SU-DHL-6 (cell line): ENCODE data around the gene ARID5A.

Experiments used
- H2AFZ ChIP-seq: fragments of 200-600 bp; sonication (generic); 2 replicates; pipeline ENCODE4 v1.6.1; 2014; ENCODE audit warnings: low read depth, mild to moderate bottlenecking, moderate library complexity, mixed read lengths, antibody characterized with exemption, low read length; ENCODE audit not compliant: severe bottlenecking
- H3F3A ChIP-seq: fragments of 200-600 bp; shearing (Covaris generic); 2 replicates; pipeline ENCODE4 v1.6.0; 2016; ENCODE audit warnings: antibody characterized with exemption, mild to moderate bottlenecking; ENCODE audit not compliant: insufficient read depth
- H3K27ac ChIP-seq: fragments of 200-600 bp; sonication (generic); 2 replicates; pipeline ENCODE4 v1.5.1; 2016; ENCODE audit warnings: low read depth, mild to moderate bottlenecking, low read length, moderate library complexity, mixed read lengths
- H3K27me3 ChIP-seq: fragments of 200-600 bp; sonication (generic), shearing (Covaris generic); 2 replicates; pipeline ENCODE4 v1.6.0; 2014; ENCODE audit warnings: mild to moderate bottlenecking, low read length
- H3K36me3 ChIP-seq: fragments of 200-600 bp; sonication (generic); 2 replicates; pipeline ENCODE4 v1.6.1; 2014; ENCODE audit warnings: mild to moderate bottlenecking, low read length, mixed read lengths
- H3K4me2 ChIP-seq: fragments of 300-600, 200-600 bp; shearing (Covaris generic), sonication (generic); 2 replicates; pipeline ENCODE4 v1.6.0; 2014; ENCODE audit warnings: low read length, low read depth, mild to moderate bottlenecking; ENCODE audit not compliant: poor library complexity, severe bottlenecking
- H3K4me3 ChIP-seq: fragments of 200-600 bp; sonication (generic); 2 replicates; pipeline ENCODE4 v1.5.1; 2014; ENCODE audit warnings: antibody characterized with exemption, low read length, mild to moderate bottlenecking, mixed read lengths; ENCODE audit not compliant: insufficient read depth, poor library complexity, severe bottlenecking
- H3K79me2 ChIP-seq: fragments of 200-600 bp; sonication (generic); 2 replicates; pipeline ENCODE4 v1.6.1; 2014; ENCODE audit warnings: mild to moderate bottlenecking, low read length, moderate library complexity; ENCODE audit not compliant: insufficient read depth
- H3K9ac ChIP-seq: fragments of 200-600 bp; sonication (generic); 2 replicates; pipeline ENCODE4 v1.7.0; 2014; ENCODE audit warnings: mild to moderate bottlenecking, low read length
- H3K9me2 ChIP-seq: fragments of 200-600 bp; sonication (generic); replicated peaks from 2 replicates; pipeline ENCODE4 v1.6.1; 2014; ENCODE audit warnings: low read length; ENCODE audit not compliant: insufficient read depth
- H3K9me3 ChIP-seq: fragments of 200-600 bp; sonication (generic); 2 replicates; pipeline ENCODE4 v1.6.1; 2014; ENCODE audit warnings: low read length, mixed read lengths; ENCODE audit not compliant: insufficient read depth
- H4K20me1 ChIP-seq: fragments of 200-600 bp; sonication (generic); 2 replicates; pipeline ENCODE4 v1.6.1; 2014; ENCODE audit warnings: low read depth, mild to moderate bottlenecking, antibody characterized with exemption, low read length, moderate library complexity, mixed read lengths
- CTCF ChIP-seq: fragments of 200-600 bp; sonication (generic); IDR thresholded peaks from one replicate; pipeline ENCODE4 v1.5.1; 2017; ENCODE audit warnings: antibody characterized with exemption, mild to moderate bottlenecking, low read length, moderate library complexity; ENCODE audit not compliant: insufficient read depth, poor library complexity, severe bottlenecking
- EZH2phosphoT487 ChIP-seq: fragments of 200-600 bp; sonication (generic), shearing (Covaris generic); conservative IDR thresholded peaks from 2 replicates; pipeline ENCODE4 v1.6.1; 2018; ENCODE audit warnings: mild to moderate bottlenecking, antibody characterized with exemption, low read length, moderate library complexity, mixed read lengths

Gene ARID5A

GRCh38 chr2:96536445-96537065 is at the start of gene ARID5A:
Gene ARID5A, plus strand, starts transcription at chr2:96536752. Its CDS starts 75 bp downstream, at chr2:96536827.
- Histone ChIP-seq H3K9ac (peak within 1 kb of the TSS; percentile 73), H3K9me2 (no peaks in the 10 kb centered on the region), H2AFZ (peak within 1 kb of the TSS; percentile 76), H3K27me3 (no peaks in the 10 kb centered on the region), H3K4me3 (peak within 1 kb of the TSS; percentile 81), H3K36me3 (no peaks in the 10 kb centered on the region), H3K4me2 (peak within 1 kb of the TSS; percentile 65), H4K20me1 (peaks cover 6% of the 10 kb centered on the region; the same call in 1 of the 2 replicates), H3K9me3 (no peaks in the 10 kb centered on the region), H3F3A (no peaks in the 10 kb centered on the region), H3K79me2 (no peaks in the 10 kb centered on the region), H3K27ac (peak within 1 kb of the TSS; percentile 65)
- no peak for TF ChIP-seq EZH2phosphoT487
- TF ChIP-seq CTCF, result no peak

DNA sequence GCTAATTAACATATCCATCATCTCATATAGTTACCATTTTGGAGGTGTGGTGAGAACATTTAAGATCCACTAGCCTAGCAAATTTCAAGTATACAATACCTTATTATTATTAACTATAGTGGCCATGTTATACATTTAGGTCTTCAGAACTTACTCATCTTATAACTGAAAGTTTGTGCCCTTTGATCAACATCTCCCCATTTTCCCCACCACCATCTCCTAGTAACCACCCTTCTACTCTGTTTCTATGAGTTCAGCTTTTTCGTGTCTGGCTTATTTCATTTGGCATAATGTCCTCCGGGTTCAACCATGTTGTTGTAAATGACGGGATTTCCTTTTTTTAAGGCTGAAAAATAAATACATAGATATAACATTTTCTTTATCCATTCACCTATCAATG is 47.3 kb upstream of the ARID5A start:
- Histone ChIP-seq H3K27me3 (no peaks in the 10 kb centered on the region), H3K9ac (no peak overlapping the region), H3K9me3 (no peaks in the 10 kb centered on the region), H3K9me2 (no peaks in the 10 kb centered on the region), H3K27ac (no peak overlapping the region), H3F3A (no peaks in the 10 kb centered on the region), H3K4me3 (no peak overlapping the region), H3K36me3 (no peaks in the 10 kb centered on the region), H4K20me1 (no peaks in the 10 kb centered on the region), H3K79me2 (no peaks in the 10 kb centered on the region), H3K4me2 (no peak overlapping the region), H2AFZ (no peak overlapping the region)
- TF ChIP-seq EZH2phosphoT487, result no peak
- TF ChIP-seq CTCF, result no peak

DNA sequence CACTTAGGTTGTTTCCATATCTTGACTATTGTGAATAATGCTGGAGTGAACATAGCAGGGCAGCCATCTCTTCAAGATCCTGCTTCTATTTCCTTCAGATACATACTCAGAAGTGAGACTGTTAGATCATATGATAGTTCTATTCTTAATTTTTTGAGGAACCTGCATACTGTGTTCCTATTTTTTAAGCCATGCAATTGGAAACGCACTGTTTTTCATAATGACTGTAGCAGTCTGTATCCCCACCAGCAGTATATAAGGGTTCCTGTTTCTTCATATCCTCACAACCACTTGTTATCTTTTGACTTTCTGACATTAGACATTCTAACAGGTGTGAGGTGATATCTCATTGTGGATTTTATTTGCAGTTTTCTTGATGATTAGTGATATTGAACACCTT is 46.9 kb upstream of the ARID5A start:
- TF ChIP-seq CTCF (no peak), EZH2phosphoT487 (no peak)
- H3K79me2 ChIP-seq, result no peaks in the 10 kb centered on the region
- H2AFZ ChIP-seq, result no peak overlapping the region
- H3K4me3 ChIP-seq, result no peak overlapping the region
- no peaks in the 10 kb centered on the region for H3F3A ChIP-seq
- H3K9me3 ChIP-seq, result no peaks in the 10 kb centered on the region
- H3K36me3 ChIP-seq, result no peaks in the 10 kb centered on the region
- H3K9ac ChIP-seq, result no peak overlapping the region
- no peak overlapping the region for H3K4me2 ChIP-seq
- H3K27me3 ChIP-seq, result no peaks in the 10 kb centered on the region
- no peak overlapping the region for H3K27ac ChIP-seq
- H3K9me2 ChIP-seq, result no peaks in the 10 kb centered on the region
- H4K20me1 ChIP-seq, result no peaks in the 10 kb centered on the region
